ENCODE data around the gene STING1. TPM values are rescaled to one million over a fixed set of nuclear protein-coding genes. Genes with fewer than 3 reads are reported as not detected.

The STING1 gene
- total RNA-seq, 1 experiment from 2014 or later = 35.2 TPM

DNA sequence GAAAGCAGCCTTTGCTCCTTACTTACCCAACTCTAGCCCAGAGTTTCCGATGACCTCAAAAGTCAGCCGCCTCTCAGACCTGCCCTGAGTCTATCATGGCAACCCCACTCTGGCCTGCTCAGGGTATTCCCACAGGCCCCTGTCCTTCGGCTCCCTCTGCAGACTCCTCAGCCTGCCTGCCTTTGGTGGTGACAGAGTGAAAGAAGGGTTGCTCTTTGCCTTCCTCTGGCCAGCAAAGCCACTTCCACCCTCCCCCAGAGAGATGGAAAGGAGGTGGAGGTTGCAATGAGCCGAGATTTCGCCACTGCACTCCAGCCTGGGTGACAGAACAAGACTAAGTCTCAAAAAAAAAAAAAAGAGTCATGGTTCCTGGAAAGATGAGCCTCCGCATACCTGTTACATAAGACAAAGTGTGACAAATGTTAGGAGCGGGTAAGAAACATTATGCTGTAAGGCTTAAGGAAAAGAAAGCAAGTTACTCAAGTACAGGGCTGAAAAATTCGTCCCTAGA, 14.1 kb downstream of the STING1 start:
- DNase-seq (ENCODE audit: low read depth) = no peak

- DNase-seq (ENCODE audit: low read depth) = no peak
Observed at GRCh38 chr5:139462586-139463276, 19.8 kb downstream of the STING1 start, which contains the start of gene ECSCR. TSS of gene ECSCR (minus strand) at chr5:139462743. CDS start at chr5:139462670, 73 bp downstream.

GRCh38 chr5:139461698-139462097, 20.9 kb downstream of the STING1 start:
- DNase-seq (ENCODE audit: low read depth) = peak; percentile 82

GRCh38 chr5:139461176-139461575, 21.4 kb downstream of the STING1 start:
- DNase-seq (ENCODE audit: low read depth) = no peak

GRCh38 chr5:139460455-139460854, 22.1 kb downstream of the STING1 start:
- peak; percentile 42 for DNase-seq (ENCODE audit: low read depth)

DNA sequence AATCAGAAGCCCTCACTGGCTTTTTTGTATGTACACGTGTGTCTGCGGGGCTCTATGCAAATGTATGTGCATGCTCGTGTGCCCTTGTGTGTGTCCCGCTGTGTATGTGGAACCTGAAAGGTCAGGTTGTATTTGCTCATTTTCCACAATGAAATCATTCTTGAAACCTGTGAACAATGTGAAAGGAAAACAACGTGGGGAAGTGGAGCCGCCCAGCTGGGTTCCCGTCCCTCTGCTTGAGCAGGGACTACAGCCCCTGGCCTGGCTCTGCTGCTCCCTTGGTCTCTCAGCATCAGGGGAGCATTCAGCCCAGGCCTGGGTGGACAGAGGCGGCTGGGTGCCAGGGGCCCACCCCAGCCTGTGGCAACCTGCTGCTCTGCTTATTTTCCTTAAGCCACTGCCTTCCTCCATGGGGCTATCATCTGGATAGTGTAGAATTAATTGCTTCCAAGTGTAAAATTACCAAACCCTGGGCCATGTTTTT, 23.1 kb downstream of the STING1 start:
- no peak for DNase-seq (ENCODE audit: low read depth)

DNA sequence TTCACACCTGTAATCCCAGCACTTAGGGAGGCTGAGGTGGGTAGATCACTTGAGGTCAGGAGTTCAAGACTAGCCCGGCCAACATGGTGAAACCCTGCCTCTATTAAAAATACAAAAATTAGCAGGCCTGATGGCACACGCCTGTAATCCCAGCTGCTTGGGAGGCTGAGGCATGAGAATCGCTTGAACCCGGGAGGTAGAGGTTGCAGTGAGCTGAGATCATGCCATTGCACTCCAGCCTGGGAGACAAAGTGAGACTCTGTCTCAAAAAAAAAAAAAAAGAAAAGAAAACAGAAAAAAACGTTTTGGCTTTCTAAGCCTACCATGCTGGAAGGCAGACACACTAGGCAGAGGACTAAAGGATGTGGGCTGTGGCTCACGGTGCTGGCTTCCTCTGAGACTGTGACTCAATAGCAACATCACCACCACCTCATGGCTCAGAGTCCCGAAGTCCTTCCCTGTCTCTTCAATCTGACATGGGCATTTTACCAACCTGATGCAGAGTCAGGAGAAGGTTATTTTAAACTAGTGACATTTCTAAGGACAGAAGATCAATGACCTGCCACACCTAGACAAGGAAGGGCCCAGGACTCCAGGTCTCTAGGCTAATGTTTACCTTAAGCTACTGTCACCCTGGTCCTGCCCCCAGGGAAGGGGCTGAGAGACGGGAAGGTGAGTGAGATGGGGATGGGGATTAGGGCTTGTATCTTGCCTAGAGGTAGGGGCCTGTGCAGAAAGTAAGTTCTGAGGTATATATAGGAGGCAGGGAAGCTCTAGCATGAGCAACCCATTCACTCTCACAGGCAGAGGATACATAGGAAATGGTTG, 23.8 kb downstream of the STING1 start:
- peak; percentile 90 for DNase-seq (ENCODE audit: low read depth)

DNA sequence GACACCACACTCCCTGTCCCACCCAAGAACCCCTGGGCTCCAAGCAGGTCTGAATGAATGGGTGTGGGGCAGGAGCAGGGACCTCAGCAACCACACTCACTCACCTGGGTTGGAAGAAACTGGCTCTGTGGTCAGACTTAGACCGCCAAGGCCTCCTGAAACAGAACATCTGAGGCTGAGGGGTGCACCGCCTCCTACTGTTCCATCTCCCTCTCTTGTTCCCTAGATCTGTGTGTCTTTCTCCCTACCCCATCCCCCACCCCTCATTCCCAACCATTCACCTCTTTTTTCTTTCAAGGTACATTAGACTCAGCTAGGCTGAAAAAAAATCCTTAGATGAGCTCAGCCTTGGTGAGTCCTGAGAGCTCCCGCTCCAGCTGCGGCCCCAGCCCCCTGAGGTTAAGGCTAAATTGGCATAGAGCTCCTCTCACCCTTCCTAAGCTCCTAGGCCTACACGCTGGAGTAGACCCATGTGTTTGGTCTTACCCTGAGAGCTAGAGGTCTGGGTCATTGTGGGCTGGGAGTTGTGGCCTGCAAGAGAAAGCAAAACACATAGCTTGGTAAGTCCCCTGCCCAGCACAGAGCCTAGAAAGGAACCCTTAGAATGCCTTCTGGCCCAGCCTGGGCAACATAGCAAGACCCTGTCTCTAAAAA, 24.8 kb downstream of the STING1 start:
- DNase-seq (ENCODE audit: low read depth) = no peak

GRCh38 chr5:139457241-139457640, 25.3 kb downstream of the STING1 start:
- no peak for DNase-seq (ENCODE audit: low read depth)

DNA sequence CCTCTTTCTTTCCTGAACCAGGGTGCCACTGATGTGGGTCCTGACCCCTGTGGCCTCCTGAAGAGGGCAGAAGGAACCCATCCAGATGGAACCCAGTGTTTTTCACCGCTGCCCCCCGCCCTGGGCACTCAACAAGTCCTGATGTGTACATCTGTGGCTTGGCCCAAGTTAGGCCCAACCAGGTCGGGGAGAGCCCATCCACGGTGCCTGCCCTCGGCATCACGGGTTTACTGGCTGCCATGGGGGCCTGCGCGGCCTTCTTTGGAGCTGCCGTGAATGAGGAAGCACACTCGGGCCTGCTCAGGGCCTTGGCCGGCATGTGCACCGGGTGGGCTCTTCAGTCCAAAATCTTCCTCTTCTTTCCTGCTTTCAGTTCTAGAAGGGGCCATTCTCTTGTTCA, 25.8 kb downstream of the STING1 start:
- DNase-seq (ENCODE audit: low read depth) = no peak

GRCh38 chr5:139454568-139455290, 27.8 kb downstream of the STING1 start:
- no peak for DNase-seq (ENCODE audit: low read depth)

- no peak for DNase-seq (ENCODE audit: low read depth)
Observed at GRCh38 chr5:139453683-139454567, 28.6 kb downstream of the STING1 start.

DNA sequence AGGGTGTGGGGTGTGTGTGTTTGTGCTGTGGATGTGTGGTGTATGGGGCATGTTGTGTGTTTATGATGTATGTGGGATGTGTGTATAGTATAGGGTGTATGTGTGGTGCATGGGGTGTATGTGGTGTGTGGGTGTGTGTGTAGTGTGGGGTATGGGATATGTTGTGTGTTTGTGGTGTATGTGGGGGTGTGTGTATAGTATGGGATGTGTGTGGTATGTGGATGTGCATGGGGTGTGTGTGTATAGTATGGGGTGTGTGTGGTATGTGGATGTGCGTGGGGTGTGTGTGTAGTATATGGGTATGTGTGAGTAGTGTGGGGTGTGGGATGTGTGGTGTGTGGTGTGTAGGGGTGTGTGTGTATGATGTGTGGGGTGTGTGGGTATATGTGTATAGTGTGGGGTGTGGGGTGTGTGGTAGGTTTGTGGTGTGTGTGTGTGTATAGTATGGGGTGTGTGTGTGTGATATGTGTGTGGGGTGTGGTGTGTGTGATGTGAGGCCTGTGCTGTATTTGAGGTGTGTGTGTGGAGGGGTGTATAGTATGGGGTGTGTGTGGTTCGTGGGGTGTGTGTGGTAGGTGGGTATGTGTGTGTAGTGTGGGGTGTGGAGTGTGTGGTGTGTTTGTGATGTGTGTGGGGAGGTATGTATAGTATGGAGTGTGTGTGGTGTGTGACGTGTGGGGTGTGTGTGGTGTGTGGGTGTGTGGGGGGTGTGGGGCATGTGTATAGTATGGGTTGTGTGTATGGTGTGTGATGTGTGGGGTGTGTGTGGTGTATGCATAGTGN, 30.5 kb downstream of the STING1 start:
- DNase-seq (ENCODE audit: low read depth) = no peak

DNA sequence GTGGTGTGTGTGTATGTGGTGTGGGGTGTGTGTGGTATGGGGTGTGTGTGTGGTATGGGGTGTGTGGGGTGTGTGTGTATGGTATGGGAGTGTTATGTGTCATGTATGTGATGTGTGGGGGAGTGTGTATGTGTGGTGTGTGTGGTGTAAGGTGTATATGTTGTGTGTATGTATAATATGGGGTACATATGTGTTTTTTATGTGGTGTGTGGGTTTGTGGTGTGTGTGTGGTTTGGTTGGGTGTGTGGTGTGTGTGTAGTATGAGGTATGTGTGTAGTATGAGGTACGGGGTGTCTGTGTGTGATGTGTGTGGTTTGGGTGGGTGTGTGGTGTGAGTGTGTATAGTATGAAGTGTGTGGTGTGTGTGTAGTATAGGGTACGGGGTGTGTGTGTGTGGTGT, 31.4 kb downstream of the STING1 start:
- no peak for DNase-seq (ENCODE audit: low read depth)

DNA sequence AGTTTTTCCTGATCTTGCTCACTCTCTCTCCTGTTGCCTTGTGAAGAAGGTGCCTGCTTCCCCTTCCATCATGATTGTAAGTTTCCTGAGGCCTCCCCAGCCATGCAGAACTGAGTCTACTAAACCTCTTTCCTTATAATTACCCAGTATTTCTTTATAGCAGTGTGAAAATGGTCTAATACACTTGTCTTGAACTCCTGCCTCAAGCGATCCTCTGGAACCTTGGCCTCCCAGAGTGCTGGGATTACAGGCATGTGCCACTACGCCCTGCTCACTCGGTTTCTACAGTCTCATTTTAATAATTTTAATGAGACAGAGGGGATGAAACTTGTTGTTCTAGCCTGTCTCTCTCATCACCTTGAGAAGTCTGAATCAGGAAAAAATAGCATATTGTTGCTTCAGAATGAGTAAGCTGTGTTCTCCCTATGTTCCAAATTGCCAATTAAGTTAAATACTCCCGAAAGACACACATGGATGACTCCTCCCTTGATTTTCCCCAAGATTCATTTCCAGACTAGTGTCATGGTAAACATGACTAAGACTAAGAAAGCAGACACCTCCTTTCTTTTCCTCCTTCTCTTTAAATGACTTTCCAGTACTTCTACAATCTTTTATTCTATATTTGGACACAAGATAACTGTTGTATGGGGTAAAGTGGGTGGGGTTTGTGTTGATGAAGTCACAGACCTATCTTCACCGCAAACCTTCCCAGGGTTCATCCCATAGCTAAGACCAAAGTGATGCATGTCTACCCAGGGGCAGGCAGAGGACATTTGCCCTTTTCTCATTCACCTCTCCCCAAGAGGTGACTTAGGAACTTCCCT, 35.4 kb downstream of the STING1 start:
- no peak for DNase-seq (ENCODE audit: low read depth)

DNA sequence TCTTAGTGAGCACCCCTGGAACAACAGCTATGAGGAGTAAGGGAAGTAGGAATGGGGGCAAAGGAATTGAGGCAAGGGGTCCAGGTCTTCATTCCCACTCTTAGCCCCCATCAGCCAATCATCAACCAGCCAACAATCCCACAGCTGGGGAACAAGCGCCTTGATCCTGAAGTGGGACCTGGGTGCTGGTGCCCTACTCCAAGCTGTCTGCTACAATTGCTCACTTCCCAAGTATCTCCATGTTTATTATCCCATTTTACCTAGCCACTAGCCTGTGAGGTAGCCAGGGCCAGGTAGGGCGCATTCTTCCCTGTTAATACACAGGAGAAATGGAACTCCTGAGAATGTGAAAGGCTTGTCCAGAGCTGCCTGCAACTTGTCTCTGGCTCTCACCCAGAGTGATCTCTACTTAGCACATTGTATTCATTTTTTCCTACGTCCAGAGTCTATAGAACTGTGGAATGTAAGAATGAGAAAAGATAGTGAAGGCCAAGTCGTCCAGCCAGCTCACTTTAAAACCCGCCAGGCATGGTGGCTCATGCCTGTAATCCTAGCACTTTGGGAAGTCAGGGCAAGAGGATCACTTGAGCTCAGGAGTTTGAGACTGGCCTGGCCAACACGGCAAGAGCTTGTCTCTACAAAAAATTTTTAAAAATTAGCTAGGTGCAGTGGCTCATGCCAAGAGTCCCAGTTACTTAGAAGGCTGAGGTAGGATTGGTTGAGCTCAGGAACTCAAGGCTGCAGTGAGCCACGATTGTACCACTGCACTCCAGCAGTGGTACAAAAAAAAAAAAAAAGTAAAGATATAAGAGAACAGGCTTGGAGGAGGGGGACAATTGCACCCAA, 37.0 kb downstream of the STING1 start:
- DNase-seq (ENCODE audit: low read depth) = no peak

GRCh38 chr5:139443831-139444453, 38.6 kb downstream of the STING1 start:
- DNase-seq (ENCODE audit: low read depth) = peak; percentile 91

Measured in M059J (cell line).